GM23338 (cell line): ENCODE data around the gene PRR19.

Experiments
- JUNB ChIP-seq: IDR thresholded peaks from one replicate; pipeline ENCODE4 v1.6.1; 2016; ENCODE audit warnings: antibody characterized with exemption; ENCODE audit not compliant: unreplicated experiment
- TF ChIP-seq, protein P1 (sequence below): IDR thresholded peaks from one replicate; pipeline ENCODE4 v1.6.1; 2018; ENCODE audit warnings: antibody characterized with exemption; ENCODE audit not compliant: unreplicated experiment

- TF ChIP-seq, protein P1, sequence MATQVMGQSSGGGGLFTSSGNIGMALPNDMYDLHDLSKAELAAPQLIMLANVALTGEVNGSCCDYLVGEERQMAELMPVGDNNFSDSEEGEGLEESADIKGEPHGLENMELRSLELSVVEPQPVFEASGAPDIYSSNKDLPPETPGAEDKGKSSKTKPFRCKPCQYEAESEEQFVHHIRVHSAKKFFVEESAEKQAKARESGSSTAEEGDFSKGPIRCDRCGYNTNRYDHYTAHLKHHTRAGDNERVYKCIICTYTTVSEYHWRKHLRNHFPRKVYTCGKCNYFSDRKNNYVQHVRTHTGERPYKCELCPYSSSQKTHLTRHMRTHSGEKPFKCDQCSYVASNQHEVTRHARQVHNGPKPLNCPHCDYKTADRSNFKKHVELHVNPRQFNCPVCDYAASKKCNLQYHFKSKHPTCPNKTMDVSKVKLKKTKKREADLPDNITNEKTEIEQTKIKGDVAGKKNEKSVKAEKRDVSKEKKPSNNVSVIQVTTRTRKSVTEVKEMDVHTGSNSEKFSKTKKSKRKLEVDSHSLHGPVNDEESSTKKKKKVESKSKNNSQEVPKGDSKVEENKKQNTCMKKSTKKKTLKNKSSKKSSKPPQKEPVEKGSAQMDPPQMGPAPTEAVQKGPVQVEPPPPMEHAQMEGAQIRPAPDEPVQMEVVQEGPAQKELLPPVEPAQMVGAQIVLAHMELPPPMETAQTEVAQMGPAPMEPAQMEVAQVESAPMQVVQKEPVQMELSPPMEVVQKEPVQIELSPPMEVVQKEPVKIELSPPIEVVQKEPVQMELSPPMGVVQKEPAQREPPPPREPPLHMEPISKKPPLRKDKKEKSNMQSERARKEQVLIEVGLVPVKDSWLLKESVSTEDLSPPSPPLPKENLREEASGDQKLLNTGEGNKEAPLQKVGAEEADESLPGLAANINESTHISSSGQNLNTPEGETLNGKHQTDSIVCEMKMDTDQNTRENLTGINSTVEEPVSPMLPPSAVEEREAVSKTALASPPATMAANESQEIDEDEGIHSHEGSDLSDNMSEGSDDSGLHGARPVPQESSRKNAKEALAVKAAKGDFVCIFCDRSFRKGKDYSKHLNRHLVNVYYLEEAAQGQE: no peak
- no peak for TF ChIP-seq JUNB
Measured at GRCh38 chr19:42286349-42287016, 15.4 kb upstream of the PRR19 start.
